ENCODE data around the gene HIGD1C. TPM values are rescaled to one million over a fixed set of nuclear protein-coding genes. Genes with fewer than 3 reads are reported as not detected.

HIGD1C gene
- total and polyA plus RNA-seq, 2 of the 8 experiments (the other 6 are each of a cell fraction or from before 2014, with no cell fraction given), result not detected

- no peak for TF ChIP-seq CHD7 (IDR thresholded peaks at IDR 0.05; ENCODE audit: insufficient replicate concordance, low read length)
These were observed 61.1 kb downstream of the HIGD1C start (continued) for GRCh38 chr12:51013441-51013840.

Measured in H1 (cell line).